Tibial artery (tissue), 4 donors: ENCODE results near the gene KHDRBS2.

Experiments
- DNase-seq, 2 donors: peaks; one replicate each; pipeline ENCODE4 v3.0.0-alpha.2; 2019
- H3K27ac ChIP-seq, 2 donors: fragments of 200-600 bp; sonication (generic) in 1 of 2; 1 replicate in 1 of 2; 2 replicates in 1 of 2; pipeline ENCODE4 v1.5.1; 2018 to 2019; ENCODE audit warnings: mild to moderate bottlenecking in 1 of 2
- H3K27me3 ChIP-seq, 2 donors: fragments of 200-600 bp; sonication (generic) in 1 of 2; one replicate each; pipeline versions ENCODE4 v1.5.1 to v1.6.0; 2016 to 2019
- H3K36me3 ChIP-seq, 3 donors: fragments of 200-600 bp; sonication (generic) in 2 of 3; one replicate each; pipeline ENCODE4 v1.5.1; 2016 to 2019; ENCODE audit warnings: mild to moderate bottlenecking in 2 of 3
- H3K4me1 ChIP-seq, 4 donors: fragments of 200-600 bp; sonication (generic) in 2 of 4; 1 replicate in 3 of 4; 2 replicates in 1 of 4; pipeline ENCODE4 v1.5.1; 2016 to 2019
- H3K4me3 ChIP-seq, 2 donors: fragments of 200-600 bp; sonication (generic) in 1 of 2; 1 replicate in 1 of 2; 2 replicates in 1 of 2; pipeline ENCODE4 v1.5.1; 2018 to 2019; ENCODE audit warnings: mild to moderate bottlenecking in 2 of 2
- H3K9me3 ChIP-seq, 3 donors: fragments of 200-600 bp; sonication (generic) in 1 of 3; one replicate each; pipeline ENCODE4 v1.5.1; 2016 to 2019
- intact Hi-C: fragments of 100-400 bp; cut with DNase I; formaldehyde crosslinking; loops from one replicate; pipeline ENCODE4 v1.15.0; 2023; ENCODE audit warnings: low total_unique reads
- TF ChIP-seq, protein P1 (sequence below), 2 experiments: fragments of 200-600 bp in 1 of 2; fragments of 450-650 bp in 1 of 2; IDR thresholded peaks; one replicate each; pipeline ENCODE4 v1.5.1; 2017 to 2019; ENCODE audit warnings: antibody characterized with exemption in 2 of 2, mild to moderate bottlenecking in 1 of 2, moderate library complexity in 1 of 2

KHDRBS2 gene

DNA sequence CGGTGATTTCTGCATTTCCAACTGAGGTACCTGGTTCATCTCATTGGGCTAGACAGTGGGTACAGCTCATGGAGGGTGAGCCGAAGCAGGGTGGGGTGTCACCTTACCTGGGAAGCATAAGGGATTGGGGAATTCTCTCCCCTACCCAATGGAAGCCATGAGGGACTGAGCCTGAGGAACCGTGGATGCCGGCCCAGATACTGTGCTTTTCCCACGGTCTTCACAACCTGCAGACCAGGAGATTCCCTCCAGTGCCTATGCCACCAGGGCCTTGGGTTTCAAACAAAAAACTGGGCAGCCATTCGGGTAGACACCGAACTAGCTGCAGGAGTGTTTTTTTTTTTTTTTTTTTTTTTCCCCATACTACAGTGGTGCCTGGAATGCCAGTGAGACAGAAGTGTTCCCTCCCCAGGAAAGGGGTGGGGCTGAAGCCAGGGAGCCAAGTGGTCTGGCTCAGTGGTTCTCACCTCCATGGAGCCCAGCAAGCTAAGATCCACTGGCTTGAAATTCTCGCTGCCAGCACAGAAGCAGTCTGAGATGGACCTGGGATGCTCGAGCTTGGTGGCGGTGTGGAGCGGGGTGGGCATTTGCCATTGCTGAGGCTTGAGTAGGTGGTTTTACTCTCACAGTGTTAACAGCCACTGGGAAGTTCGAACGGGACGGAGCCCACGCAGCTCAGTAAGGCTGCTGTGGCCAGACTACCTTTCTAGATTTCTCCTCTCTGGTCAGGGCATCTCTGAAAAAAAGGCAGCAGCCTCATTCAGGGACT is 416.2 kb downstream of the KHDRBS2 start:
- Histone ChIP-seq H3K4me1 (no peaks in the 10 kb centered on the region), H3K4me3 (no peak overlapping the region), H3K36me3 (no peaks in the 10 kb centered on the region), H3K27ac (no peak overlapping the region), H3K9me3 (no peaks in the 10 kb centered on the region), H3K27me3 (no peaks in the 10 kb centered on the region)
- DNase-seq = no peak
- intact Hi-C loops = no loop called here
- TF ChIP-seq, protein P1, sequence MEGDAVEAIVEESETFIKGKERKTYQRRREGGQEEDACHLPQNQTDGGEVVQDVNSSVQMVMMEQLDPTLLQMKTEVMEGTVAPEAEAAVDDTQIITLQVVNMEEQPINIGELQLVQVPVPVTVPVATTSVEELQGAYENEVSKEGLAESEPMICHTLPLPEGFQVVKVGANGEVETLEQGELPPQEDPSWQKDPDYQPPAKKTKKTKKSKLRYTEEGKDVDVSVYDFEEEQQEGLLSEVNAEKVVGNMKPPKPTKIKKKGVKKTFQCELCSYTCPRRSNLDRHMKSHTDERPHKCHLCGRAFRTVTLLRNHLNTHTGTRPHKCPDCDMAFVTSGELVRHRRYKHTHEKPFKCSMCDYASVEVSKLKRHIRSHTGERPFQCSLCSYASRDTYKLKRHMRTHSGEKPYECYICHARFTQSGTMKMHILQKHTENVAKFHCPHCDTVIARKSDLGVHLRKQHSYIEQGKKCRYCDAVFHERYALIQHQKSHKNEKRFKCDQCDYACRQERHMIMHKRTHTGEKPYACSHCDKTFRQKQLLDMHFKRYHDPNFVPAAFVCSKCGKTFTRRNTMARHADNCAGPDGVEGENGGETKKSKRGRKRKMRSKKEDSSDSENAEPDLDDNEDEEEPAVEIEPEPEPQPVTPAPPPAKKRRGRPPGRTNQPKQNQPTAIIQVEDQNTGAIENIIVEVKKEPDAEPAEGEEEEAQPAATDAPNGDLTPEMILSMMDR (IDR thresholded peaks at IDR 0.05) = no peak

DNA sequence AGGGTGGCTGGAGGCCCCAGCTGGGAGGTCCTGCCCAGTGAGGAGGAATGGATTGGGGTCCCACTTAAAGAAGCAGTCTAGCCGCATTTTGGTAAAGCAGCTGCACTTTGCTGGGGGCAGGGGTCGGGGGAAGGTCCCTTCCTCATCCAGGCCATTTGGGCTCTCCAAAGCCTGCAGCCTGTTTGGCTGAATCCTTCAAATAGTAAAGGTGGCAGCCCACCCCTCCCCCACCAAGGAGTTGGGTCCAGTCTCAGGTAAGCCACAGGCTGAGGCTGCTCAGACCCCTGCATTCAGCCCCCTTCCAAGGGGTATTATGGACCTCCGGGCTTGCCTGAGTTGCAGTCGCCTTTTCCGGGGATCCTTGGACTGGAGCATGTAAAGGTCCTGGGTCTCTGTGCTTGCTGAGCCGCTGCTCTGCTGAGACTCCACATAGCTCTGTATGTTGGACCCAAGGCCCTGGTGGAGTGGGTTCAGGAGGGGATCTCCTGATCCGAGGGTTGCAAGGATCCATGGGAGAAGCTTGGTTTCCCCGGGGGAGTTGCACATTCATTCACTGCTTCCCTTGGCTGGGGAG is 417.4 kb downstream of the KHDRBS2 start:
- H3K27me3 ChIP-seq = no peaks in the 10 kb centered on the region
- DNase-seq = no peak
- H3K4me3 ChIP-seq = no peak overlapping the region
- no peak overlapping the region for H3K27ac ChIP-seq
- H3K9me3 ChIP-seq = no peaks in the 10 kb centered on the region
- TF ChIP-seq, protein P1 (IDR thresholded peaks at IDR 0.05) = no peak
- no peaks in the 10 kb centered on the region for H3K36me3 ChIP-seq
- intact Hi-C loops = no loop called here
- no peaks in the 10 kb centered on the region for H3K4me1 ChIP-seq

DNA sequence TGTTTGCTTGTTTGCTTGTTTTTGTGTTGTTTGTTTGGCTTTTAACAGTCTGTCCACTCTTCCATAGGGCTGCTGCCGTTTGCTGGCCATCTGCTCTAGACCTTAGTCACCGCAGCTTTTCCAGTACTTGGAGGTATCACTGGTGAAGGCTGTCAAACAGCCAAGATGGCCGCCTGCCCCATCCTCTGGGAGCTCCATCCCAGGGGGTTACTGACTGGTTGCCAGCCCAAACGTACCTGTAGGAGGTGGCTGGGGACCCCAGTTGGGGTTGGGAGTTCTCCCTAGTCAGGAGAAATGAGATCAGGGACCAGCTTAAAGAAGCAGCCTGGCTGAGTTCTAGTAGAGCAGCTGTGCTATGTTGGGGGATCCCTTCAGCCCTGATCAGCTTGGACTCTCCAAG is 418.4 kb downstream of the KHDRBS2 start:
- TF ChIP-seq, protein P1 (IDR thresholded peaks at IDR 0.05) = no peak
- H3K36me3 ChIP-seq = no peaks in the 10 kb centered on the region
- H3K4me3 ChIP-seq = no peak overlapping the region
- H3K27ac ChIP-seq = no peak overlapping the region
- H3K9me3 ChIP-seq = no peaks in the 10 kb centered on the region
- no peaks in the 10 kb centered on the region for H3K27me3 ChIP-seq
- no peaks in the 10 kb centered on the region for H3K4me1 ChIP-seq
- intact Hi-C loops = no loop called here
- DNase-seq = no peak

DNA sequence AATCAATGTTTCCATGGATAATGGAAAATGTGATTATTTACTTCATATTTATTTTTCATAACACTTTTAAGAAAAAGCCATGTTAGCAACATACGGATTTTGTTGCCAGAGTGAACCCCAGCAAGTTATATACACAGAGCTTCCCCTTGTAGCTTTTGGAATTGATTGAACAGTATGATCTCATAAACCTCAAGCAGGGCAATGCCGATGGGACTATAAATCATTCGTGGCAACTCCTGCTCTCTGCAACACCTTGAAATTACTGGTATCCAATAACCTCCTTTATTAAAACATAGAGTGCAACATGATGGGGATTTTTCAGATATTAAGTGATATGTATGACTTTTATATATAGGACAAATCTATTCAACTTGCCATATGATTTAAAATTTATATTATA is 428.5 kb downstream of the KHDRBS2 start:
- H3K36me3 ChIP-seq = no peaks in the 10 kb centered on the region
- intact Hi-C loops = no loop called here
- DNase-seq = no peak
- no peak overlapping the region for H3K4me3 ChIP-seq
- no peaks in the 10 kb centered on the region for H3K4me1 ChIP-seq
- no peak overlapping the region for H3K27ac ChIP-seq
- no peaks in the 10 kb centered on the region for H3K27me3 ChIP-seq
- TF ChIP-seq, protein P1 (IDR thresholded peaks at IDR 0.05) = no peak
- H3K9me3 ChIP-seq = peaks cover 0 to 5% (median 0%) of the 10 kb centered on the region in 3 donors

DNA sequence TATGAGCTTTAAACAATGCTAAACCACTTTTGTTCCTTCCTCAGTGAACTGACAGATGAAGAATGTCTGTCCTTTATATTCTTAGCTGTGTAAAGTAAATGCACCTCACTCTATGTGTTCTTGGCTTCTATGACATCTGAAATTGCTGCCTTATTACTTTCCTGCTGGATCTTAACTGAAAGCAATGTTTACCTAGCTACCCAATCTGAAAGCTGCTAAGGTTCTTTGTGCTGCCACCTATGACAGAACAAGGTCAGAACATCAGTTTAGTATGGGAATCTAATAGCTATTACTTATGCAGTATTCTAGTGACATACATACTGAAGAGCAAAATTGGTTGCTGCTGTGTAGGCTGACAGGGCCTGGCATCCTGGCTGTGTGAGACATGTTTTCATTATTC is 444.1 kb downstream of the KHDRBS2 start:
- Histone ChIP-seq H3K36me3 (no peaks in the 10 kb centered on the region), H3K9me3 (no peaks in the 10 kb centered on the region), H3K27me3 (no peaks in the 10 kb centered on the region), H3K4me1 (no peaks in the 10 kb centered on the region), H3K27ac (no peak overlapping the region), H3K4me3 (no peak overlapping the region)
- intact Hi-C loops = no loop called here
- DNase-seq = no peak
- TF ChIP-seq, protein P1 (IDR thresholded peaks at IDR 0.05) = no peak
